ENCODE measurements around the gene AGBL3.

Gene AGBL3

DNA sequence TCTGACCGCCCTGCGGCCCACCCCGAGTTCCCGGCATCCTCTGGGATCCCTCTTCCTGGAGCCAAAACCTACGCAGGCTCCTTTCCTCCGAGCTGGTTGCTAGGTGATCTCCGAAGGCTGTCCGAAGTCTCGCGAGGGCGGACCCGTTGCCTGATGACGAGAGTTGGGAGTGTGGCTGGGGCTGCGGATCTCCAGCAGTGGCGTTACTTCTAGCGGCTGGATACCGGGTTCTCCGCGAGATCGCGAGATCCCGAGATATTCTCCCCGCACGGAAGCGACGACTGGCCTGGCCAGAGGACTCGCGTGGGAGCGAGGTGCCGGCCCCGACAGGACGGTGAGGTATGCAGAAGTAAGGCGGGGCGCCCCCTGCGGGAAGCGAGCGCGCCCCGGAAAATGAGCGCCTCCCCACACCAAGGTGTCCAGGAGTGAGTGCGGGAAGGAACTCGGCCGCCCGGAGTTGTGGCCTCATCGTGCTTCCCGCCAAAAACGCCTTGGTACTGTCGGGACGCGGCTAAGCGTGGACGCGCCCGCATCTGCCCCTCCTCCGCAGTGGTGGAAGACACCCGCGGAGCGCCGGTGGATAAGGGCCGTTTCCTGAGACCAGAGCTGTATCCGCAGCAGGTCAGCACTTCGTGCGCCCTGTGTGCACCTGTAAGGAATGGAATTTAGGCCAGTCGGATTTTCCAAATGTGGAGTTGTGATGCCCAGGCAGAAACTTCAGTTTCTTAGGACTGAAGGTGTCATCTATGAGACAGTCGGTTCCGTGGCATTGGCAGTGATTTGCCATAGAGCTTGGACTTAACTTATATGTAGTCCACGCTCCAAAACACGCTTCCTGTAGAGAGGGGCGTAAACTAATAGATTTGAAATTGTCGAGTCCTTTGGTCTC is at the start of gene AGBL3:
Gene AGBL3, plus strand, starts transcription at position 146 of the 889 bp plus-strand sequence. CDS start 1,426 bp downstream, outside the sequence.
- DNase-seq (ENCODE audit: low spot score): peak; percentile 92
- ChIA-PET CTCF (interaction anchor here (0.6 to 1.2 kb wide), 5 partner anchors 10 to 1824 kb away, joined by 3 to 5 read pairs (median 3); partner anchors contain the start of gene TMEM140), POLR2A (ENCODE audit: low non-redundant PET) (no interaction called here)
- H3K27ac ChIP-seq: peak within 1 kb of the TSS; percentile 85
- TF ChIP-seq, protein P1, sequence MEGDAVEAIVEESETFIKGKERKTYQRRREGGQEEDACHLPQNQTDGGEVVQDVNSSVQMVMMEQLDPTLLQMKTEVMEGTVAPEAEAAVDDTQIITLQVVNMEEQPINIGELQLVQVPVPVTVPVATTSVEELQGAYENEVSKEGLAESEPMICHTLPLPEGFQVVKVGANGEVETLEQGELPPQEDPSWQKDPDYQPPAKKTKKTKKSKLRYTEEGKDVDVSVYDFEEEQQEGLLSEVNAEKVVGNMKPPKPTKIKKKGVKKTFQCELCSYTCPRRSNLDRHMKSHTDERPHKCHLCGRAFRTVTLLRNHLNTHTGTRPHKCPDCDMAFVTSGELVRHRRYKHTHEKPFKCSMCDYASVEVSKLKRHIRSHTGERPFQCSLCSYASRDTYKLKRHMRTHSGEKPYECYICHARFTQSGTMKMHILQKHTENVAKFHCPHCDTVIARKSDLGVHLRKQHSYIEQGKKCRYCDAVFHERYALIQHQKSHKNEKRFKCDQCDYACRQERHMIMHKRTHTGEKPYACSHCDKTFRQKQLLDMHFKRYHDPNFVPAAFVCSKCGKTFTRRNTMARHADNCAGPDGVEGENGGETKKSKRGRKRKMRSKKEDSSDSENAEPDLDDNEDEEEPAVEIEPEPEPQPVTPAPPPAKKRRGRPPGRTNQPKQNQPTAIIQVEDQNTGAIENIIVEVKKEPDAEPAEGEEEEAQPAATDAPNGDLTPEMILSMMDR (conservative IDR thresholded peaks at IDR 0.05; ENCODE audit: low read depth): peak; percentile 86

DNA sequence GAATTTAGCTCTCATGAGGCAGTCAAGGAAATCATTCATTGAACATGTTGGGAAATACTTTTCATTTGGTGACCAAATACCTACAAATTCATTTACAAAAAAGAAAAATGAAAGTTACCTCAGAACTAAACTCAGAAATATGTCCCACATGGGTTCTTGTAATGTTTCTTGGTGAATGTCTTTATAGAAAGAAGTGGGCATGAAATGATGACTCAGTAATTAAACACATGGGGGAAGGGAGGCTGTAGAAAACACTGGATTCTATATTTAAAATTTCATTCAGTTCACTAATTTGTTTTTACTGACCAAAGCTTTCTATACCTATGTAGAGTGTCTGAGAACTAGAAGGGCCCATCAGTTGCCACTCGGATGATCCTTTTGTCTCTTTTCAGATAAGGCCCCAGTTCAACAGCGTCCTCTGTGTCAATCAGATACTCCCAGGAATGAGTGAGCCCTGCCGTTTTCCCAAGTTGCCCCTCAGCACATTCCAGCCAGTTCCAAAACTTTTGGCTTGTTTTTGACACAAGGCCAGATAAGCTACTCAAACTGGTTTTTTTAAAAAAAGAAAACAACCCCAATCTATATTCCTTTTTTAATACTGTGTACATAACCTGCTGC is 49.3 kb upstream of the AGBL3 start:
- no peak overlapping the region for H3K27ac ChIP-seq
- CTCF ChIA-PET: no interaction called here
- TF ChIP-seq, protein P1 (conservative IDR thresholded peaks at IDR 0.05; ENCODE audit: low read depth): no peak
- DNase-seq (ENCODE audit: low spot score): no peak
- POLR2A ChIA-PET (ENCODE audit: low non-redundant PET): no interaction called here

DNA sequence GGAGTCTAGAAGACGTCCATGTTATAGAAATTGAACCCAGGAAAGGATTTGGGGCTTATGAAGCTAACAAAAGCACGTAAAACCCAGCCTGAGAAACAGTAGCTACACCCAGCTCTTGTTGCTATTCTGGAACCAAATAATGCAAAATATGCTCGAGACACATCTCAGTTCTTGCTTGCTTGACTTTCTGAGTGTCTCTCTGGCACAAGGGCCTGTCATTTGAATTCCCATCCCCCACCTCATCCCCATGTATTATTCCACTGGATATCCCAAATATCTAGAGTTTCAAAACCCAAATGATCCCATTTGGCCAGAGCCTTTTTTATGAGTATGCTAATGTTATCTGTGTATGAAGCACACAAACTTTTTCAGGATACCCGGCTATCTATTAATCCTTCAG is 48.2 kb upstream of the AGBL3 start:
- DNase-seq (ENCODE audit: low spot score): no peak
- ChIA-PET CTCF (no interaction called here), POLR2A (ENCODE audit: low non-redundant PET) (no interaction called here)
- no peak overlapping the region for H3K27ac ChIP-seq
- TF ChIP-seq, protein P1 (conservative IDR thresholded peaks at IDR 0.05; ENCODE audit: low read depth): no peak

DNA sequence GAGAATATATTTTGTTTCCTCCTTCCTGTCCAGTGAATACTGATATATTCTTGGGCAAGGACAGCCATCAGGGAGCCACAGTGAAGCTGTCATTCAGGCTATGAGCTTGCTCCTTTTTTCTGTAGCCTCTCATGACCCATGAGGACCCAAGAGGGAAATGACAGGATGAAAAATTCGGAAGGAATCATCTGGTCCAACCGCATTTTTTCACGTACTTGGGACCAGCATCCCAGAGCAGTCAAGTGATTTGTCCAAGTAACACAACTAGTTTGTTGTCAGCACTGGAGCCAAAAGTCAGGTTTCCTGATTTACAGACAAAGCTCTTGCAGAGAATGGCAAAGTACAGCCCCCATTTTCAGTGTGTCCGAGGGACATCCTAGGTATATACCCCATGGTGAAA is 47.2 kb upstream of the AGBL3 start:
- no peak overlapping the region for H3K27ac ChIP-seq
- ChIA-PET POLR2A (ENCODE audit: low non-redundant PET) (no interaction called here), CTCF (interaction anchor here (0.5 kb wide), 1 partner anchor 12 kb away, joined by 3 read pairs; no protein-coding TSS in a partner anchor)
- no peak for DNase-seq (ENCODE audit: low spot score)
- TF ChIP-seq, protein P1 (conservative IDR thresholded peaks at IDR 0.05; ENCODE audit: low read depth): no peak

DNA sequence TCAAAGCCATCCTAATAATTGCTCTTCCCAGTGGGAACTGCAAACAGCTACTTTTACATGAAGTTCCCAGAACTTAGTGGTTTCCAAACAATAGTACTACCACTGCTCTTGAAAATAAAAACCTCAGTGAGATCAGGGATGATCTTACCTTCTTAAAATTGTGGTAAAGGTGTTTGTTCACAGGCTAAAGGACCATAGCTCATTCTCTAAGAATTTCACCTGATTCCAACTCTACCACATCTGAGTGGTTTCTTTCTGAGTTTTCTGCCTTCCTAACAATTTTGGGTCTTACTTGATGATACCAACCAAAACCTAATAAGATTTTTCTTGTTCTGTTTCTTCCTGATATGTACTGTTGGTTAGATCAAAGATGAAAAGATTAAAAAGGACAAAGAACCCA is 45.6 kb upstream of the AGBL3 start:
- no peak for DNase-seq (ENCODE audit: low spot score)
- ChIA-PET POLR2A (ENCODE audit: low non-redundant PET) (no interaction called here), CTCF (interaction anchor here (0.6 kb wide), 2 partner anchors 74 to 307 kb away, joined by 5 read pairs; no protein-coding TSS in a partner anchor)
- H3K27ac ChIP-seq: no peak overlapping the region
- TF ChIP-seq, protein P1 (conservative IDR thresholded peaks at IDR 0.05; ENCODE audit: low read depth): no peak

DNA sequence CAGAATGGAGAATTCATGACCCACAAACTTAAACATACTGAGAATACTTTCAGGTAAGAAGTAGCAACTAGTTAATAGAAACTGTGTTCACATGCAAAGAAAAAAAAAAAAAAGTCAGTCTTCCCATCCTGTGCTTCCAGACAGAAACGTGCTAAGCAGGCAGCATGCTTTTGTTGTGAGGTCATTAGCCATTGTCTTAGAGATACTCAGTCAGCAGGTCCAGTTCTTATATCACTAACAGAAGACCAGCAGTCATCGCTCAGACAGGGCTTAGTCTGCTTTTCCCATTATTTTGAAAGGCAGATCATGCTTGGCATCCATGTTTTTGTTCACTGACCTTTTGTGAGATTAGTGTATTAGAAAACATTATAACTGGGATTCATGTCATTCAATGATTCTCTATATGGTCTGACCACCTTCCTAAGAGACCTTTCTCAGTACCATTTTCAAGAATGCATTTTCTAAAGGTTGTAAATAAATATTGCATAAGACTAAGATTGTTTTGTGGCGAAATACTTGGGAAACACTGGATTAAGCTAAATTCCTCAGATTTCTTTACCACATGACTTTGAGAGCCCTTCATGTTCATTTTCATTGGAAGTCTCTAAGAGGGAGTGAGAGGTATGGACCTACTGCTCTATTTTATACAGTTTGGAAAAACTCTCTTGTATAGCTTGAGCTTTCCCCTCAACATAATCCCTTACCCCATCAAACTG is 45.0 kb upstream of the AGBL3 start:
- TF ChIP-seq, protein P1 (conservative IDR thresholded peaks at IDR 0.05; ENCODE audit: low read depth): no peak
- CTCF ChIA-PET: interaction anchor here (0.6 kb wide), 1 partner anchor 75 kb away, joined by 5 read pairs; no protein-coding TSS in a partner anchor
- POLR2A ChIA-PET (ENCODE audit: low non-redundant PET): no interaction called here
- peak; percentile 35 for DNase-seq (ENCODE audit: low spot score)
- no peak overlapping the region for H3K27ac ChIP-seq
